Sciatic nerve (tissue), 2 donors: ENCODE data around the gene TBL1X. TPM values are rescaled to one million over a fixed set of nuclear protein-coding genes. Genes with fewer than 3 reads are reported as not detected.
"Not testable (repeated sequence)": the region's sequence is repeated elsewhere in the genome, so short reads cannot be mapped to it uniquely, and the experiment has no call there.

Experiments used
- ATAC-seq: fragments of 200-7000 bp; cut with Tn5 transposase; one replicate; pipeline ENCODE4 v1.9.1; 2020; ENCODE audit warnings: mild to moderate bottlenecking, moderate library complexity
- DNase-seq: peaks from one replicate; pipeline ENCODE4 v3.0.0-alpha.2; 2020; ENCODE audit warnings: low spot score
- intact Hi-C: fragments of 100-400 bp; cut with DNase I; formaldehyde crosslinking; loops from one replicate; pipeline ENCODE4 v1.14.2; 2022
- total RNA-seq: library from RNA; stranded (reverse); fragmentation: NEBNext Ultra II Directional; extraction: Animal tissue kit (Norgen Biotek cat#: 25700); gene quantifications from one replicate; pipeline ENCODE4 v1.2.1, GENCODE V29; 2021
- donor health status: DM: no; HTN: no; CAD: no.
- donor health status: DM: no; HTN: no; CAD: no.

TBL1X gene
- total RNA-seq, 1 donor from 2014 or later: 27.2 TPM

DNA sequence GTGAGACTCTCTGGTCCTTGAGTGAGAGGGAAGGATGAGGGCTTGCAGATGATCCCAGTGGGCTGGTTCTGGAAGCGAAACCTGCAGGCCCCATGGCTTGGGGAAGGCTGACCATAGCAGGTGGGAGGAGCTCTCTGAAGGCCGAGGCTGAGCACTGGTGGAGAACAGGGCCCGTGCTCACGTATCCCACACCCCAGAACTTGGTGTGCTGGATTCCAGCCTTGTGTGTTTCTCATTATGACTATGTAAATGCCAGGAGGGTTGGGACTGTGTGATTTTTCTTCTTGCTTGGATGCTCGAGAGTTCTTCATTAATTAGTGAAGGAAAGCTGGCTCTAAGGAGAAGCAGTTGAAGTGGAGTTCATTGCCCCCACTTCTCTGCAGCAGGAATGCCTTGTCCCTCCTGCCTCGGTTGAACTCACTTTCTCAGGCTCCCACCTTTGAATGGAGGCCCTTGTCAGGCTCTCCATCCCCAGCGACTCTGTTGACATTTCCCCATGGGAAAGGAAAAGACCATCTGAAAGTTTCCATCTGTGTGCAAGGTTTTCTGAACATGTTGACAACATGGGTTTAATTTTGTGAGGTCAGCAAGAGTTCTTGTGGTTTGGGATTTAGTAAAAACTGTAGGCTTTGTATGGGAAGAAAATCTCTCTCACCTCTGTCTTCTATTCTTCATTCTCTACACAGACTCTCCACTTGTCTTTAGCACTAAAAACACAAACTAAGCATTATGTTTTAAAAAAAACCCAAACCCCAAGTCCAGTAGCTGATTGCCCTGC is 57.7 kb downstream of the TBL1X start:
- intact Hi-C loops: no loop called here
- DNase-seq (no peak), ATAC-seq (no peak)

DNA sequence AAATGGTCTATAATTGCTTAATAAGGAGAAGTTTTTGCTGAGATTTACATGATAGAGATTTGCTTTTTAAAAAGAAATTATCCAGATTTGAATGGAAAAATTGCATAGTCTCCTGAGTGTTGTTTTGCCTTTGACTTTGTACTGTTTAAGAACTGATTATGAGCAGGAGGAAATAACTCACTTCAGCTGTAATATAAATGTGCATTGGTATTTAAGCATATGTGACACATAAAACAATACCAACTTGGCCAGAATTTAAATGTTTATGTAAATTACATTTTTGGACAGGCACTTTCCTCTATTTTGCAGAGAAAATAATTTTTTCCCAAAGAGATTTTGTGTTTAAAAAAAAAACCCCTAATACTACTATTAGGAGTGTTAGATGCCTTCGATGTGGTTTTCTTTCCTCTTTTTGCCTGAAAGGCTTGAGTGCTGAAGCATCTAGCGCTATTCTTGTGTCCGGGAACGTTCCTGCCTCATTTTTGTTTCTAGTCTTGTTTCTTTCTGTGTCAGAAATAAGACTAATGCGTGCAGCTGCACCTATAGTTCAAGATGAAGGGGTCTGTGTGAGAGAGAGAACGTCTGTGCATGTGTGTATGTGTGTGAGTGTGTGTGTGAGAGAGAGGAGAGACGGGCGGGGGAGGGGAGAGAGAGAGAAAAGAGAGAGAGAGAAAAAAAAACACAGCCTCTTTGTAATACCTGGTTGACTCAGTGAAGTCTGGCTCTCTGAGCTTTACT is 60.8 kb downstream of the TBL1X start:
- intact Hi-C loops: no loop called here
- no peak for ATAC-seq
- DNase-seq: no peak

DNA sequence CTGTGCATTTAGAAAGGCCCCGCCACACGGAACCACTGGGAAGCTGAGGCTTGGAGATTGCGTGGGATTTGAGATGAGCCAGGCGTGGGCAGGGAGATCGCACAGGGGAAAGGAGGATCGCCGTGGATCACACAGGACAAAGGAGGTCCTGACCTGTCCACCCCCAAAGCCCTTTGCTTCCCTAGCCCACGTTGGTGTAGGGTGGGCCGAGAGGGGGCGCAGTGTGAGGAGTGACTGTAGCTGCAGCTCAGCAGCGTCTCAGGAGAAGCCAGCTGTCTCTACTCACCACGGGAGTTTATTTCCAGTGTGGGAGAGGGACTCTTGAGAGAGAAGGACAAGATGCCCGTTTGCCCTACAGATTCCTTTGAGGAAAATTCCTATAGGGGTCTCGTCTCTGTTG is 62.1 kb downstream of the TBL1X start:
- intact Hi-C loops: no loop called here
- ATAC-seq: no peak

DNA sequence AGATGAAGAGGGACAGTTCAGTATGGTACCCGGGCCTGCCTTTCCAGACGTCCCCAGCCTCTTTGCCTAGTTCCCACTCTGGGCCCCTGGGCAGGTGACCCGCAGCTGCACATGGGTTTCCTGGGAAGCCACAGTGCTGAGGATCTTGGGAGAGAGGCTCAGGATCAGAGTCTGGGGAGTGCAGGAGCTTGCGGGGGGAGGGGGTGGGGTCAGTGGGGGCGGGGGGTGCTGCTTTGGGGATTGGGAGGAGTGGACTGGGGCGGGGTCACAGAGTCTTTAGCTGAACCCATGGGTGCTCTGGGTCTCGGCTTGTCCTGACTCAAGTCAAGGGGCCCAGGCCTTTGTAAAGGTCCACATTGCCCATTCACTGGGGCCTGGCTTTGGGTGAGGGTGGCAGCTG is 63.6 kb downstream of the TBL1X start:
- DNase-seq (no peak), ATAC-seq (no peak)
- intact Hi-C loops: no loop called here

More for the DNA sequence above, 62.1 kb downstream of the TBL1X start:
- DNase-seq: no peak

DNA sequence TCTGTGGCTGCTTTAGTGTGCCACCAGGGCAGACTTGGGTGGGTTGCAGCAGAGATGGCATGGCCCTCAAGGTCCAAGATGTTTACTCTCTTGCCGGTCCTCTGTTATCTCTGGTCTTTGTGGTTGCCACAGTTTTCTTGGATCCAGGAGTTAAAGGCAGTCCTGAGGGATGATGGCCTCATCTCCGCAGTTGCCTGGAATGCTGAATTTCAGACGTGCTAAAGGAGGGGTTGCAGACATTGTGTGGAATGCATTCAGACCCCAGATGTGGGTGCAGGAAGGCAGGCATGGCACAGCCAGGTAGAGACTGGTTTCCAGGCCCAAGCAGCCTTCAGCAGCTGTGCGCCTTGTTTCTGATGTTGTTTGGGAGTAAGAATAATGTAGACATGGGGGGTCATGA is 64.4 kb downstream of the TBL1X start:
- DNase-seq (no peak), ATAC-seq (no peak)
- intact Hi-C loops: no loop called here

DNA sequence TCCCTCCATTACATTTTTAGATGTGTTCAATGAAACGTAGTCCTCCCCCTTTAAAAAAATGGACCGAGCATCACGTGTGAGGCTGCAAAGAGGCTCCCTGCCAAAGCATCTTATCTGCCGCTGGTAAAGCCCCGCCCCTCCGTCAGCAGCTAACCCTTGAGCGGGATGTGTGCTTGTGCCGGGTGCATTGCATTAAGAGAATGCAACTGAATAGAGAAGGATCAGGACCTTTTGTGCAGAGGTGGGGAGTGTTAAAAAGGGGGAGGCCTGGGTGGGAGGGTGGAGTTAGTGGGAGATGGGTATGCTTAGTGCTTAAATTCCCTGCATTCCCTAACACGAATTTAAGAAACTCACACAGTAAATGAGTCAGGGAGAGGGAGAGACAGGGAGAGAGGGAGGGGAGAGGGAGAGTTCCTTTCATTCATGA is 66.0 kb downstream of the TBL1X start:
- intact Hi-C loops: no loop called here
- ATAC-seq (peak; percentile 75), DNase-seq (peak; percentile 75)

DNA sequence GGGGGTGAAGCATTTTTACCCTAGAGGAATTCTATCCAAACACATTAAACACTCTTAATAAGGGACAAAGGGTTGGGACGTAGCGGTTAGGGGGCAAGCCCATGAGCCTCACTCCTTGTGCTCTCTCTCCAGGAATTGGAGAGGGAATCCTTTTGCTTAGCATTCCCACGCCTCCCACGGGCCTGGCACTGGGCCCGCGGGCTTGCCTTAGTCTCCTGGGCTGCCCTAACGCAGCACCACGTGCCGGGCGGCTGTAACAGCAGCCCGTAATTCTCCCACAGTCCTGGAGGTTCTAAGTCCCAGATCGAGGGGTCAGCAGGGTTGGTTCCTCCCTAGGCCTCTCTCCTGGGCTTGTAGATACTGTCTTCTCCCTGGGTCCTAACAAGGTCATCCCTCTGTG is 67.5 kb downstream of the TBL1X start:
- DNase-seq (no peak), ATAC-seq (peak; percentile 58)
- intact Hi-C loops: no loop called here

DNA sequence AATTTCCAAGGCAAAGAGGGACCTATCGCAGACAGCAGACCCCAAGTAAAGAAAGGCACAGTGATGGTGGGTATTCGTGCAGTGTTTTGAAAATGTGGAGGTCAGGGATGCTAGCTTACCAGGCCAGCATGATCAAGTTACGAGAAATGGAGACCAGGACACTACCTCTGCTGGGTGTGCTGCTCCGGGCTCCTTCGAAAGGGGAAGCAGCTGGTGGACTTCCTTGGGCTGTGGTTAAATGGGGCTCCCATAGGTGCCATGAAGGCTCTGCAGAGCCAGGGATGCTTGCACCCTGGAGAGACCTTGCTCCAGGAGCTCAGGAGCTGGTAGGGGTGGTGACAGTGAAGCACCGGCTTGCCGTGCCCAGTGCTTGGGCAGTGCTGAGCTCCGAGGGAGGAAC is 68.8 kb downstream of the TBL1X start:
- DNase-seq (no peak), ATAC-seq (no peak)
- intact Hi-C loops: no loop called here

DNA sequence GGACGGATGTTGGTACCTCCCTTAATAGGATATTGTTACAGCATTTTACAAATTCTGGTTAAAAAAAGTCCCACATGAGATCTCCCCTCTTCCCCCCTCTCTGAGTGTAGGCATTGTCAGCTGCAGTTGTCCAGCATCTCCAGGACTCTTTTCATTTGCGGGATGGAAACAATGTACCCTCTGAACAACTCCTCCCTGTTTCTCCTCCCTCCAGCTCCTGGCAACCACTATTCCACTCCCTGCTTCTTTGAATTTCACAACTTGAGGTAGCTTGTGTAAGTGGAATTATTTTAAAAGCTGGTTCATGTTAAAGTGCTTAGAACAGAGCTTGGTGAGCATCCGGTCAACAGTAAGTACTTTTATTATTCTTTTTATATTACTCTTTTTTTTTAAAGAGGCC is 69.8 kb downstream of the TBL1X start:
- intact Hi-C loops: no loop called here
- no peak for DNase-seq
- ATAC-seq: peak; percentile 79

DNA sequence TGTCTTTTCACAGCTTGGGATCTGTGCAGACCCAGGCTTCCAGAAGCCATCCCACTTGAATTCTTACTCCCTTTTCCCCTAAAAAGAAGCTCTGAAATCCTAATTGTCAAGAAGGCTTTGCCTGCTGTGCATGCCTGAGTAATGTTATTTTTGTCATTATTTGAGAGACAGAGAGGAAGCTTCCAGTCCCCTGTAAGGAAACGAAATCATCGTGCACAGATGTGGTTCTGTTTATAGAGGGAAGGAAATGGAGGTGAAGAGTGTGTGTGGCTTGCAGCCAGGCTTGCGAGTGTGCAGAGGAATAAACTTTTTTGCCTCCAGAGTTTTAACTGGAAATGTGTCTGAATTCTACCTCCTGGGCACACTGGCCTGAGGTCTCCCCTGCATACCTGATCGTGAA is 70.2 kb downstream of the TBL1X start:
- intact Hi-C loops: no loop called here

DNA sequence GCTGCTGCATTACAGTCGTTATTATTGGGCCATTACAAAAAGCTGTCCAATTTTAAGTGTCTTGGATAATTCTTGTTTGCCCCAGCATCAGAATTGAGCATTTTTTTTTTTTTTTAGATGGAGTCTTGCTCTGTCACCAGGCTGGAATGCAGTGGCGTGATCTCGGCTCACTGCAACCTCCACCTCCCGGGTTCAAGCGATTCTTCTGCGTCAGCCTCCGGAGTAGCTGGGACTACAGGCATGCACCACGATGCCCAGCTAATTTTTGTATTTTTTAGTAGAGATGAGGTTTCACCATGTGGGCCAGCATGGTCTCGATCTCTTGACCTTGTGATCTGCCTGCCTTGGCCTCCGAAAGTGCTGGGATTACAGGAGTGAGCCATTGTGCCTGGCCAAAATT is 71.3 kb downstream of the TBL1X start:
- ATAC-seq, DNase-seq, intact Hi-C loops: not testable (repeated sequence)

More for the DNA sequence above, 70.2 kb downstream of the TBL1X start:
- ATAC-seq (no peak), DNase-seq (no peak)

DNA sequence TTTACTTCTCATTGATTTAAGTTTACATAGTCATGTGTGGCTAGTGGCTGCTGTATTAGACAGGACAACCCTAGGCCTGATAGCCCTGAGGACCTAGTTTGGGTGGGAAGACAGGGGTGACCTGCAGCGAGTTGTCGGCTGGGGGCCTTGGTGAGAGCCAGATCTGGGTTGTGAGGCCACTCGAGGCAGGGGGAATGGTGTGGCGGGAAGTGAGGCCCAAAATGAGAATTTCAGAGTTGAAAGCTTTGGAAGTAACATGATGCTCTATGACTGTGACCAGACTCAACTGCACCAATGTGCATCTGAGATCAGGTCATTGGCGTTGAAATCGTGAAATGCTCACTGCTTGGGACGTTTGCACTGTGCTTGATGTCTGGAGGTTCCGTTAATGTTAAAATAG is 72.9 kb downstream of the TBL1X start:
- DNase-seq: no peak
- intact Hi-C loops: no loop called here
- ATAC-seq: no peak

DNA sequence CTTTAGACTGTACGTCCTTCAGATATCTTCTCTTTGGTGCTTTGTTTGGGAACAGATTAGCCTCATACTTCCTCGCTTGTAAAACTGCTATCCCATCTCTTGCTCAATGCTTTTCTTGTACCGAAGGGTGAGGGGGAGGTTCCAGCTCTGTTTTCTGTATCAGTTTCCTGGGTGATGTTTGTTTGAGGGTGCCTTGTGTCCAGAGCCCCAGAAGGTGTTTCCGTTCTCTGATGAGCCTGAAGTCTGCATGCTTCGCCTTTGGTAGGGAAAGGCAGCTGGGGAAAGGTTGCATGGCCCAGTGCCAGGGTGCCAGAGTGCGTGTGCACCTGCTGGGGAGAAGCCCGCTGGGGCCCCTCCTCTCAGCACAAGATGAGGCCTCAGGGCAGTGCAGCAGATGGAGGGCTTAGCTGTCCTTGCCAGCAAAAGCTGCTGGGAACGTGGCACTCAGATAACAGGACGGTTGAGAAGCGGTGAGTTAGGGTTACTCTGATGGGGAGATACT is 73.7 kb downstream of the TBL1X start:
- no peak for ATAC-seq
- DNase-seq: no peak
- intact Hi-C loops: no loop called here

DNA sequence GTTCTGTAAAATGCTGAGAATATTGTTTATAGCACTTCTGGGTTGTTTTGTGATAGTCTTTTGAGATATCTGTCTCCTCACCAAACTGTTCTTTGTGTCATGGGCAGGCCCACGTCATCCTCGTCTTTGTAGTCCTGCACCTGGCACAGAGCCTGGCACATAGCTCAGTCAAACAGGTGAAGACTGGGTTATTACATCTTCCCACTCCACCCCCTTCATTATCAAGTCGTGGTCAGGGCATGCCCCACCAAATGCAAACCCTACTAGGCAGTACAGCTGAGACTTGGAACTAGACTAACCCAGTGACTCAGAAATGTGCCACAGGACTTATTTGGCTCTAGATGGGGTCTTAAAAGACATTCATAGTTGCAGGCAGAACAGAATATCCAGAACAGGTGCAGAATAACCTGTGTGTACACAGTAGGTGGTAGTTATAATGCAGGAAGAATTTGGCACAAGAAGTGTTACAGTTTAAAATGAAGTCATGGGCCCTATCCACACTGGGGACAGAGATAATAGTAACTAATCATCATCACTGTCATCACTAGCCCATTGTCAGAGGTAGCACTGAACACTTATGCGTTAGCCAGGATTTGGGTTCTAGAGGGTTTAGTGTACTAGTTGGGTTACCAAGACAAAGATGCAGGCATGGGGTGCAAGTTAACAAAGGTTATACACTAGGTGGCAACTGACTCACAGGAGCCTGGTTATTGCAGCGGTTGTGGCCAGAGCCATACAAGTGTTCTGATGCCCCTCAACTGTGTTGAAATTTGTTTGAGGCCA is 74.9 kb downstream of the TBL1X start:
- DNase-seq (no peak), ATAC-seq (no peak)
- intact Hi-C loops: no loop called here

DNA sequence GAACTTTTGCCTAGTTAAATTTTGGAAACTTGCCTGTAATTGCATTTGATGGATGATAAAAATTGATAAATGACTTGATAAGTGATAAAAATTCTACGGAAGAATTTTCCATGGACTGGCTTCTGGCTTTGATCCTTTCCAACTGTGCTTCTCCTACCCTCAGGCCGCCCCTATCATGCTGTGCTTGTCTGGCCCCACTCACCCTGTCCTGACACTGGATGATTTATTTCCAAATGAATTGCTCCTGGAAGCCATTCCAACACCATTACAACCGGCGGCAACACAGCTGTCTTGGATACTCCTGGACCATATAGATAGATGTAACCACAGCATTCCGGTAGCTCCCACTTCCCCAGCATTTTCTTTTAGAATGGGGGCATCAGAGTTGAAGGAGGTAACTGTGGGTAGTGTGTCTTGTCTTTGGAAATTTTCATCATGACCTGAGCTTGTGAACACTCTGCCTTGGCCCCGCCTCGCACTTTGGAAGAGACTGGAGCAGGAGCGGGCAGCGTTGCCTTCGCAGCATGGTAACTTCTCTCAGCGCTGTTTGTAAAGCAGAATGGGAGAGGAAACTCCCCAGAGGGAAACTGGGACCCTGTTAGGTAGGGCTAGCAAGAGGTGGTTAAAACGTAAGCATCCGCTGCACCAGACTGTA is 77.4 kb downstream of the TBL1X start:
- intact Hi-C loops: no loop called here
- ATAC-seq (no peak), DNase-seq (no peak)

DNA sequence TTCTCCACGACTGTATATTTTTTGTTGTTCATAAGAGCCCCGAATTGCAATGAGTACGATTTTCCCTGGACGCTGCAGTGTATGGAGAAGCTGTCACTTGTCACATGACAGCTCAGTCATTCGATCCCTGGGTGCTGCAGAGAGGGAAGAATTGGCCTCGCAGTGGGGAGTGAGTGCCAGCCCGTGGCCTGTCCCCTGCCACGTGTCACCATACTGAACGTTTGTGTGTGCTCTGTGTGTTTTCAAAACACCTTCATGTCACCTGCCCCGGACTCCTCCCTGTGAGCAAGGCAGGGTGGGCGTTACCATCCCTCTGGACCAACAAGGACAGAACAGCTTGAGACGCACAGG is 77.9 kb downstream of the TBL1X start:
- ATAC-seq: no peak
- intact Hi-C loops: no loop called here
- DNase-seq: no peak

DNA sequence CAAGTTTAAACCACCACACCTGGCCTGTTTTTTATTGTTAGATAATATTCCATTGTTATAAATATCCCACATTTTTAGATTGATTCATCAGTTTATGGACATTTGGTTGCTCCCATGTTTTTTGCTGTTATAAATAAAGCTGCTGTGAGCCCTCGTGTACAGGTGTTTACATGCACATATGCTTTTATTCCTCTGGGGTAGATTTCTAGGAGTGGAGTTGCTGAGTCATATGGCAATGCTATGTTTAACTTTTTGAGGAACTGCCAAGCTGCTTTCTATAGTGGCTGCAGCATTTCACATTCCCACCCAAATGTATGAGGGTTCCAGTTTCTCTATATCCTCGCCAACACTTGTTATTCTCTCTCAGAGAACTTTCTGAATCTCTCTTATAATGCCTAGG is 90.5 kb downstream of the TBL1X start:
- DNase-seq (no peak), ATAC-seq (no peak)
- intact Hi-C loops: no loop called here

DNA sequence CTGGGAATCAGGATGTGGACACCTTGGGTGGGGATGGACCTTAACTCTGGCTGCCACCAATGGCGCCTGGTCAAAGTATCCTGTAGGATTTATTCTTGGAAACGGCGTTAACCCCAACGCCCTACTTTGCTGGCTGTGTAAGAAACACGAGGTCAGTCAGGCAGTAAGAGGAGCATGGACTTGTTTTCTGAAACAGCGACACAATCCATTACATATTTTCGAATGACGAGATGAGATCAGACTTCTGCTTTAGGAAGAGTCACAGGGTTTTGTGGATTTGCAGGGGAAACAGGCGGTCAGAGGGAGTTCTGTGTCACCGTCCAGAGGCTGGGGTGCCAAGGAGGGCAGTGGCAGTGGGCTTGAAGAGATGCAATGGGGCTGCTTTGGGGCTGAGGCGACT is 92.2 kb downstream of the TBL1X start:
- intact Hi-C loops: no loop called here
- no peak for DNase-seq
- no peak for ATAC-seq

DNA sequence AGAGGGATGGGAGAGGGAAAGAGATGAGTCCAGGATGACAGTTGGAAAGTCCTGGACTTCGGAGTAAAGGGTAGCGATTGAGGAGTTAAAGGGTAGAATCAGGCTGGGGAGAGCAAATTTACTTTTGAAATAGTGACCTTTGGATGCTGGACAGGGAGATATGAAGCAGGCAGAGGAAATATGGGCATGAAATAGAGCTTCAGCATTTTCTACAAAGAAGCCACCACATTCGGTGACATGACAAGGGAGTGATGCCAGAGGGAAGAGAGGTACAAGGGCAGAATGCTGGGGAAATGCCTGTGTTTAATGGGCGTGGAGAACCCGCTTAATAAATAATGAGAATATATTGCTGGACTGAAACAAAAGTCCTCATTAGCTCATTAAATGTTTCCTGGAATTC is 92.7 kb downstream of the TBL1X start:
- DNase-seq (no peak), ATAC-seq (no peak)
- intact Hi-C loops: no loop called here
